HepG2 (cell line): ENCODE data around the gene CLCN4.

Experiments used
- CHD2 ChIP-seq: IDR thresholded peaks from 2 replicates; pipeline ENCODE4 v1.6.1; 2011; ENCODE audit warnings: low read depth, low read length, improper control_type of control experiment
- FOSL2 ChIP-seq: sonication (generic); formaldehyde crosslinking; IDR thresholded peaks from 2 replicates; pipeline ENCODE4 v1.4.0; 2020; ENCODE audit warnings: missing genetic modification reagents
- JUNB ChIP-seq: sonication (generic); formaldehyde crosslinking; IDR thresholded peaks from 2 replicates; pipeline ENCODE4 v1.8.0; 2022; ENCODE audit warnings: missing genetic modification reagents, mild to moderate bottlenecking, borderline replicate concordance
- MYC ChIP-seq: sonication (generic); formaldehyde crosslinking; IDR thresholded peaks from 2 replicates; pipeline ENCODE4 v1.9.0; 2021; ENCODE audit warnings: missing genetic modification reagents, borderline replicate concordance
- NFYC ChIP-seq: IDR thresholded peaks from 2 replicates; pipeline ENCODE4 v1.6.1; 2016; ENCODE audit warnings: missing genetic modification reagents, missing compliant biosample characterization
- POLR2A ChIP-seq, 2 experiments: IDR thresholded peaks; 2 replicates each; pipeline ENCODE4 v1.6.1; 2011; ENCODE audit warnings: low read depth in 2 of 2, low read length in 2 of 2, mild to moderate bottlenecking in 1 of 2, moderate library complexity in 1 of 2; ENCODE audit not compliant: insufficient read depth in 1 of 2
- POLR2AphosphoS5 ChIP-seq: IDR thresholded peaks from 2 replicates; pipeline ENCODE4 v1.6.1; 2012; ENCODE audit warnings: low read depth, low read length
- RAD21 ChIP-seq: fragments of 450-650 bp; formaldehyde crosslinking; IDR thresholded peaks from 2 replicates; pipeline ENCODE4 v1.5.0; 2020; ENCODE audit warnings: mild to moderate bottlenecking
- RFX5 ChIP-seq: IDR thresholded peaks from 2 replicates; pipeline ENCODE4 v1.6.1; 2011; ENCODE audit warnings: low read depth, low read length, improper control_type of control experiment
- TF ChIP-seq, protein P1 (sequence below): sonication (generic); formaldehyde crosslinking; IDR thresholded peaks from 2 replicates; pipeline ENCODE4 v1.4.0; 2020; ENCODE audit warnings: missing genetic modification reagents
- TF ChIP-seq, protein P2 (sequence below): sonication (generic); formaldehyde crosslinking; IDR thresholded peaks from 2 replicates; pipeline ENCODE4 v1.4.0; 2020; ENCODE audit warnings: mild to moderate bottlenecking, missing genetic modification reagents

DNA sequence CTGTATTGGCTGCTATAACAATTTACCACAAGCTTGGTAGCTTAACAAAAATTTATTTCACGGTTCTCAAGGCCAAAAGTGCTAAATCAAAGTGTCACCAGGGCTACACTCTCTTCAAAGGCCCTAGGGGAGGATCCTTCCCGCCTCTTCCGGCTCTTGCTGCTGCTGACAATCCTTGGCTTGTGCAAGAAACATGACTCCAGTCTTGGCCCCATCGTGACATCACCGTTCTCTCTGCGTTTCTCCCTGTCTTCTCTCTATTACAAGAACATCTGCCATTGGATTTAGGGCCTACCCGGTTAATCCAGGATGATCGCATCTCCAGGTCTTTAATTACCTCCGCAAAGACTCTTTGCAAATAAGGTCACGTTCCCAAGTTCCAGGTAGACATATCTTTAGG is 10.4 kb upstream of the CLCN4 start:
- TF ChIP-seq MYC: no peak
- no peak for TF ChIP-seq RAD21 (CRISPR knock-in tag)
- TF ChIP-seq POLR2A (IDR thresholded peaks at IDR 0.05; ENCODE audit: insufficient read depth in 1 of 2, low read depth in 2 of 2, low read length in 2 of 2): no peak
- no peak for TF ChIP-seq NFYC (CRISPR knock-in tag)
- TF ChIP-seq, protein P1, sequence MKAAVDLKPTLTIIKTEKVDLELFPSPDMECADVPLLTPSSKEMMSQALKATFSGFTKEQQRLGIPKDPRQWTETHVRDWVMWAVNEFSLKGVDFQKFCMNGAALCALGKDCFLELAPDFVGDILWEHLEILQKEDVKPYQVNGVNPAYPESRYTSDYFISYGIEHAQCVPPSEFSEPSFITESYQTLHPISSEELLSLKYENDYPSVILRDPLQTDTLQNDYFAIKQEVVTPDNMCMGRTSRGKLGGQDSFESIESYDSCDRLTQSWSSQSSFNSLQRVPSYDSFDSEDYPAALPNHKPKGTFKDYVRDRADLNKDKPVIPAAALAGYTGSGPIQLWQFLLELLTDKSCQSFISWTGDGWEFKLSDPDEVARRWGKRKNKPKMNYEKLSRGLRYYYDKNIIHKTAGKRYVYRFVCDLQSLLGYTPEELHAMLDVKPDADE (CRISPR knock-in tag): no peak
- TF ChIP-seq, protein P2, sequence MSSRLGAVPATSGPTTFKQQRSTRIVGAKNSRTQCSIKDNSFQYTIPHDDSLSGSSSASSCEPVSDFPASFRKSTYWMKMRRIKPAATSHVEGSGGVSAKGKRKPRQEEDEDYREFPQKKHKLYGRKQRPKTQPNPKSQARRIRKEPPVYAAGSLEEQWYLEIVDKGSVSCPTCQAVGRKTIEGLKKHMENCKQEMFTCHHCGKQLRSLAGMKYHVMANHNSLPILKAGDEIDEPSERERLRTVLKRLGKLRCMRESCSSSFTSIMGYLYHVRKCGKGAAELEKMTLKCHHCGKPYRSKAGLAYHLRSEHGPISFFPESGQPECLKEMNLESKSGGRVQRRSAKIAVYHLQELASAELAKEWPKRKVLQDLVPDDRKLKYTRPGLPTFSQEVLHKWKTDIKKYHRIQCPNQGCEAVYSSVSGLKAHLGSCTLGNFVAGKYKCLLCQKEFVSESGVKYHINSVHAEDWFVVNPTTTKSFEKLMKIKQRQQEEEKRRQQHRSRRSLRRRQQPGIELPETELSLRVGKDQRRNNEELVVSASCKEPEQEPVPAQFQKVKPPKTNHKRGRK (CRISPR knock-in tag): no peak
- TF ChIP-seq JUNB (CRISPR knock-in tag): no peak
- TF ChIP-seq CHD2: no peak
- no peak for TF ChIP-seq FOSL2 (CRISPR knock-in tag)
- TF ChIP-seq POLR2AphosphoS5: no peak
- no peak for TF ChIP-seq RFX5
